ENCODE measurements around the gene MAP2K5.

MAP2K5 gene

GRCh38 chr15:67678993-67679392, 136.5 kb downstream of the MAP2K5 start:
- DNase-seq = no peak

- no peak for DNase-seq
Observed at GRCh38 chr15:67680641-67681040, 138.1 kb downstream of the MAP2K5 start.

GRCh38 chr15:67685008-67685599, 142.6 kb downstream of the MAP2K5 start:
- DNase-seq = no peak

- no peak for DNase-seq
Observed at GRCh38 chr15:67685716-67686115, 143.2 kb downstream of the MAP2K5 start.

- DNase-seq = no peak
Observed at GRCh38 chr15:67690936-67691335, 148.4 kb downstream of the MAP2K5 start.

- DNase-seq = no peak
Observed at GRCh38 chr15:67691450-67691849, 148.9 kb downstream of the MAP2K5 start.

- DNase-seq = no peak
Observed at GRCh38 chr15:67692573-67692972, 150.1 kb downstream of the MAP2K5 start.

- no peak for DNase-seq
Observed at GRCh38 chr15:67696087-67696486, 153.6 kb downstream of the MAP2K5 start.

- DNase-seq = no peak
Observed at GRCh38 chr15:67700023-67700422, 157.5 kb downstream of the MAP2K5 start.

- DNase-seq = no peak
Observed at GRCh38 chr15:67701669-67702068, 159.2 kb downstream of the MAP2K5 start.

- DNase-seq = no peak
Observed at GRCh38 chr15:67707520-67708283, 165.2 kb downstream of the MAP2K5 start.

GRCh38 chr15:67708500-67708899, 166.0 kb downstream of the MAP2K5 start:
- no peak for DNase-seq

- DNase-seq = peak; percentile 32
Observed at GRCh38 chr15:67715170-67715569, 172.7 kb downstream of the MAP2K5 start.

- DNase-seq = no peak
Observed at GRCh38 chr15:67716171-67716570, 173.7 kb downstream of the MAP2K5 start.

- no peak for DNase-seq
Observed at GRCh38 chr15:67717776-67718175, 175.3 kb downstream of the MAP2K5 start.

- DNase-seq = no peak
Observed at GRCh38 chr15:67719330-67719959, 176.9 kb downstream of the MAP2K5 start.

- DNase-seq = no peak
Observed at GRCh38 chr15:67720556-67721175, 178.2 kb downstream of the MAP2K5 start.

GRCh38 chr15:67722030-67722817, 179.7 kb downstream of the MAP2K5 start:
- no peak for DNase-seq

GRCh38 chr15:67723294-67724024, 181.0 kb downstream of the MAP2K5 start:
- DNase-seq = no peak

- no peak for DNase-seq
Observed at GRCh38 chr15:67724691-67725375, 182.3 kb downstream of the MAP2K5 start.

- no peak for DNase-seq
Observed at GRCh38 chr15:67730135-67730534, 187.6 kb downstream of the MAP2K5 start.

Measured in left hindlimb (tissue), 1 donor.